HG03060 (cell line): ENCODE measurements around the gene ABHD18.
"Not testable (repeated sequence)": the region's sequence is repeated elsewhere in the genome, so short reads cannot be mapped to it uniquely, and the experiment has no call there.

Experiments used
- ATAC-seq: cut with Tn5 transposase; IDR thresholded peaks from one replicate; pipeline ENCODE4 v1.9.1; 2021; ENCODE audit warnings: low read depth, moderate number of reproducible peaks; ENCODE audit not compliant: unreplicated experiment

ABHD18 gene

GRCh38 chr4:127965062-127965802 lies at the start of gene ABHD18, which contains the start of gene MFSD8:
Gene ABHD18 (plus strand): TSS chr4:127965406. CDS start chr4:127982956, 17,550 bp downstream.
Gene MFSD8 (minus strand): TSS chr4:127965173. CDS start chr4:127965133, 40 bp downstream.
- ATAC-seq, result peak; percentile 95

GRCh38 chr4:127916512-127916911 lies 48.7 kb upstream of the ABHD18 start:
- ATAC-seq, result no peak

- ATAC-seq, result no peak
Measured at GRCh38 chr4:127917151-127917550, 48.1 kb upstream of the ABHD18 start.

GRCh38 chr4:127920521-127920920 lies 44.7 kb upstream of the ABHD18 start:
- no peak for ATAC-seq

GRCh38 chr4:127922226-127922625 lies 43.0 kb upstream of the ABHD18 start:
- ATAC-seq, result no peak

GRCh38 chr4:127925720-127926119 lies 39.5 kb upstream of the ABHD18 start:
- not testable (repeated sequence) for ATAC-seq

GRCh38 chr4:127930175-127930574 lies 35.0 kb upstream of the ABHD18 start:
- no peak for ATAC-seq

GRCh38 chr4:127931836-127932235 lies 33.4 kb upstream of the ABHD18 start:
- ATAC-seq, result not testable (repeated sequence)

- ATAC-seq, result no peak
Measured at GRCh38 chr4:127936974-127937373, 28.2 kb upstream of the ABHD18 start.

- no peak for ATAC-seq
Measured at GRCh38 chr4:127957105-127957504, 8.1 kb upstream of the ABHD18 start.

GRCh38 chr4:127959794-127960193 lies 5.4 kb upstream of the ABHD18 start:
- no peak for ATAC-seq

GRCh38 chr4:127963633-127964398 lies 1.4 kb upstream of the ABHD18 start:
- ATAC-seq, result not testable (repeated sequence)

- ATAC-seq, result peak; percentile 8
Measured at GRCh38 chr4:127964426-127965061, 662 bp upstream of the ABHD18 start.

- peak; percentile 22 for ATAC-seq
Measured at GRCh38 chr4:127965803-127966175, 583 bp downstream of the ABHD18 start.

GRCh38 chr4:127967141-127967775 lies 2.1 kb downstream of the ABHD18 start:
- no peak for ATAC-seq

GRCh38 chr4:127968586-127968985 lies 3.4 kb downstream of the ABHD18 start:
- ATAC-seq, result no peak

GRCh38 chr4:127970925-127971324 lies 5.7 kb downstream of the ABHD18 start:
- ATAC-seq, result not testable (repeated sequence)

GRCh38 chr4:127975121-127975770 lies 10.0 kb downstream of the ABHD18 start:
- no peak for ATAC-seq

GRCh38 chr4:127978930-127979329 lies 13.7 kb downstream of the ABHD18 start:
- ATAC-seq, result no peak

- ATAC-seq, result no peak
Measured at GRCh38 chr4:127982445-127982844, 17.2 kb downstream of the ABHD18 start.
